HG03469 (cell line): ENCODE data around the gene SASH1.
"Not testable (repeated sequence)": the region's sequence is repeated elsewhere in the genome, so short reads cannot be mapped to it uniquely, and the experiment has no call there.

ENCODE experiments used
- ATAC-seq: cut with Tn5 transposase; IDR thresholded peaks from one replicate; pipeline ENCODE4 v1.9.1; 2021; ENCODE audit warnings: mild to moderate bottlenecking, moderate library complexity, moderate number of reproducible peaks; ENCODE audit not compliant: unreplicated experiment

The SASH1 gene

GRCh38 chr6:148364056-148364824 lies 21.6 kb downstream of the SASH1 start:
- ATAC-seq = no peak

- ATAC-seq = no peak
Measured at GRCh38 chr6:148365041-148365440, 22.4 kb downstream of the SASH1 start.

GRCh38 chr6:148367411-148368024 lies 24.9 kb downstream of the SASH1 start:
- no peak for ATAC-seq

GRCh38 chr6:148370176-148370575 lies 27.5 kb downstream of the SASH1 start:
- no peak for ATAC-seq

GRCh38 chr6:148374040-148374774 lies 31.6 kb downstream of the SASH1 start:
- no peak for ATAC-seq

- ATAC-seq = no peak
Measured at GRCh38 chr6:148375401-148375800, 32.8 kb downstream of the SASH1 start.

GRCh38 chr6:148379481-148379880 lies 36.8 kb downstream of the SASH1 start:
- no peak for ATAC-seq

- no peak for ATAC-seq
Measured at GRCh38 chr6:148379966-148380713, 37.5 kb downstream of the SASH1 start.

GRCh38 chr6:148382051-148382450 lies 39.4 kb downstream of the SASH1 start:
- ATAC-seq = not testable (repeated sequence)

GRCh38 chr6:148382861-148383260 lies 40.2 kb downstream of the SASH1 start:
- ATAC-seq = no peak

- no peak for ATAC-seq
Measured at GRCh38 chr6:148383658-148384368, 41.2 kb downstream of the SASH1 start.

- ATAC-seq = no peak
Measured at GRCh38 chr6:148385379-148385778, 42.7 kb downstream of the SASH1 start.

- no peak for ATAC-seq
Measured at GRCh38 chr6:148388521-148388920, 45.9 kb downstream of the SASH1 start.

- no peak for ATAC-seq
Measured at GRCh38 chr6:148389086-148389485, 46.4 kb downstream of the SASH1 start.

GRCh38 chr6:148389917-148390316 lies 47.3 kb downstream of the SASH1 start:
- ATAC-seq = no peak

- not testable (repeated sequence) for ATAC-seq
Measured at GRCh38 chr6:148392127-148392526, 49.5 kb downstream of the SASH1 start.

GRCh38 chr6:148392671-148393070 lies 50.0 kb downstream of the SASH1 start:
- ATAC-seq = no peak

GRCh38 chr6:148395583-148396101 lies 53.0 kb downstream of the SASH1 start:
- ATAC-seq = no peak

- ATAC-seq = no peak
Measured at GRCh38 chr6:148396411-148396810, 53.8 kb downstream of the SASH1 start.

GRCh38 chr6:148396926-148397325 lies 54.3 kb downstream of the SASH1 start:
- ATAC-seq = no peak
